22Rv1 (cell line): Measurements from ENCODE around the gene CYLD.

Source experiments
- ZFX ChIP-seq: fragments of 450-650 bp; IDR thresholded peaks from 2 replicates; pipeline ENCODE4 v1.6.1; 2017; ENCODE audit warnings: antibody characterized with exemption, borderline replicate concordance
- TF ChIP-seq, protein P1 (sequence below): fragments of 450-650 bp; IDR thresholded peaks from 2 replicates; pipeline ENCODE4 v1.5.1; 2017; ENCODE audit warnings: mild to moderate bottlenecking

GRCh38 chr16:50704245-50704644, 37.6 kb upstream of the CYLD start:
- TF ChIP-seq, protein P1, sequence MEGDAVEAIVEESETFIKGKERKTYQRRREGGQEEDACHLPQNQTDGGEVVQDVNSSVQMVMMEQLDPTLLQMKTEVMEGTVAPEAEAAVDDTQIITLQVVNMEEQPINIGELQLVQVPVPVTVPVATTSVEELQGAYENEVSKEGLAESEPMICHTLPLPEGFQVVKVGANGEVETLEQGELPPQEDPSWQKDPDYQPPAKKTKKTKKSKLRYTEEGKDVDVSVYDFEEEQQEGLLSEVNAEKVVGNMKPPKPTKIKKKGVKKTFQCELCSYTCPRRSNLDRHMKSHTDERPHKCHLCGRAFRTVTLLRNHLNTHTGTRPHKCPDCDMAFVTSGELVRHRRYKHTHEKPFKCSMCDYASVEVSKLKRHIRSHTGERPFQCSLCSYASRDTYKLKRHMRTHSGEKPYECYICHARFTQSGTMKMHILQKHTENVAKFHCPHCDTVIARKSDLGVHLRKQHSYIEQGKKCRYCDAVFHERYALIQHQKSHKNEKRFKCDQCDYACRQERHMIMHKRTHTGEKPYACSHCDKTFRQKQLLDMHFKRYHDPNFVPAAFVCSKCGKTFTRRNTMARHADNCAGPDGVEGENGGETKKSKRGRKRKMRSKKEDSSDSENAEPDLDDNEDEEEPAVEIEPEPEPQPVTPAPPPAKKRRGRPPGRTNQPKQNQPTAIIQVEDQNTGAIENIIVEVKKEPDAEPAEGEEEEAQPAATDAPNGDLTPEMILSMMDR = no peak
- TF ChIP-seq ZFX = no peak
